ENCODE data around the gene EGR2. TPM values are rescaled to one million over a fixed set of nuclear protein-coding genes. Genes with fewer than 3 reads are reported as not detected.

The EGR2 gene
- total RNA-seq, 4 donors from 2014 or later = 0.26 to 3.4 (median 1.5) TPM; not detected in 1

DNA sequence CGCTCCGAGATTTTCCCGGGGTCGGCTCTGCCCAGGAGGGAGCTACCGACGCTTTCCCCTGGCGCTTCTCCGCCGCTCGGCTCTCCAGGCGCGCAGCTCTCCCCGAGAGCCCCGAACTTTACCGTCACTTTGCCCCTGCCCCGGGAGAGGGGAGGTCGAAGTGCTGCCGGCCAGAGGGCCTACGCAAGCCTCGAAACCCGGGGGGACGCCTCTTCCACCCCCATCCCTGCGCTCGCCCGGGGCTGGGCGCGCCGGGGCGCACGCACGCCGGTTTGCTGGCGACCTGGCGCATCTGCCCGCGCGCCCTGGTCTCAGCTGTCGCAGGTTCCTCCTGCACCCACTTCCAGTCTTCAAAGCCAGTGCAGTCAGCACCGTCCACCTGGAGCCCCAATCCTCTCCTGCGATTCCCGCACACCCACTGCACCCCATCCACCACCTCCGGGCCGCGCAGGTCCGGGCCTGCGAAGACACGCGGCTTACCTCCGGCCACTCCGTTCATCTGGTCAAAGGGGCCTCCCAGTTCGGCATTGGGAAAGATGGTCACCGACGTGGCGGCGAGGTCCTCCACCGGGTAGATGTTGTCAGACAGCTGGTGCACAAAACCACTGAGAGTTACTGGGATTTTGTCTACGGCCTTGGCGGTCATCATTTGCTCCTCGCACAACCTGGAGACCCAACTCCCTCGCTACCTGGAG is 638 bp downstream of the EGR2 start:
- no peaks in the 10 kb centered on the region for H3K9me3 ChIP-seq
- no peaks in the 10 kb centered on the region for H3K36me3 ChIP-seq
- H3K27ac ChIP-seq = peak overlapping the region; percentile 84 to 90
- H3K4me3 ChIP-seq = peak overlapping the region; percentile 57 to 90
- H3K27me3 ChIP-seq = peaks cover 0 to 4% of the 10 kb centered on the region in 2 donors
- no peak for DNase-seq
- intact Hi-C loops (cut with DNase I; ENCODE audit: low total_unique reads) = no loop called here
- peaks cover 0 to 29% of the 10 kb centered on the region in 2 donors for H3K4me1 ChIP-seq
- TF ChIP-seq, protein P1, sequence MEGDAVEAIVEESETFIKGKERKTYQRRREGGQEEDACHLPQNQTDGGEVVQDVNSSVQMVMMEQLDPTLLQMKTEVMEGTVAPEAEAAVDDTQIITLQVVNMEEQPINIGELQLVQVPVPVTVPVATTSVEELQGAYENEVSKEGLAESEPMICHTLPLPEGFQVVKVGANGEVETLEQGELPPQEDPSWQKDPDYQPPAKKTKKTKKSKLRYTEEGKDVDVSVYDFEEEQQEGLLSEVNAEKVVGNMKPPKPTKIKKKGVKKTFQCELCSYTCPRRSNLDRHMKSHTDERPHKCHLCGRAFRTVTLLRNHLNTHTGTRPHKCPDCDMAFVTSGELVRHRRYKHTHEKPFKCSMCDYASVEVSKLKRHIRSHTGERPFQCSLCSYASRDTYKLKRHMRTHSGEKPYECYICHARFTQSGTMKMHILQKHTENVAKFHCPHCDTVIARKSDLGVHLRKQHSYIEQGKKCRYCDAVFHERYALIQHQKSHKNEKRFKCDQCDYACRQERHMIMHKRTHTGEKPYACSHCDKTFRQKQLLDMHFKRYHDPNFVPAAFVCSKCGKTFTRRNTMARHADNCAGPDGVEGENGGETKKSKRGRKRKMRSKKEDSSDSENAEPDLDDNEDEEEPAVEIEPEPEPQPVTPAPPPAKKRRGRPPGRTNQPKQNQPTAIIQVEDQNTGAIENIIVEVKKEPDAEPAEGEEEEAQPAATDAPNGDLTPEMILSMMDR (IDR thresholded peaks at IDR 0.05) = no peak
- no peak for TF ChIP-seq POLR2A (IDR thresholded peaks at IDR 0.05)

DNA sequence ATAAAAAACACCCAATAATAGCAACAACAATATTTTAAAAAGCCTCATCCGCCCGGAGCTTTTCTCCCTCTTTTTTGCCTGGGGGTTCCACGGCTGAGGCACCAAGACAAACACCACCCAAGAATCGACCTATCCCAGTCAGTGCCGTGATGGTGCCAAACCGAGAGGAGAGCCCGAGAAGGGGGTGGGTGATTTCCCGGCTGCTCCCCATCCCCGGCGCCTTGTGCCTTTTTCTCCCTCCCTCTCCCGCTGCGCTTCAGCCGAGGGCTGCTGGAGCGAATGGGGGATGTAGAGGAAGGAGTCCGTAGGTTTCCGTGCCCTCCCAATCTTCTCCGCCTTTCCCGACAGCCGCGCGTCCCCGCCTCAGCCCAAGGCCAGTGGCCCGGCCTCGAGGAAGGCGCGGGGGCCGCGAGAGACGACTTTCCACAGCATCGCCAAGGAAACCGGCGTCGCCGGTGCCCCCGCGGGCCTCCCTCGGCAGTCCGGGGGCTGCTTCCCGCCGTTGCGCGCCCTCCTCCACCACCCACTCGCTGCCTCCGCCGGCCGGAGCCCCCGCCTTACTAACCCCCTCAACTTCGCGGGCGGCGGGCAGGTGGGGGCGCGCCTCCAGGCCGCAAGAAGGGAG is 1.3 kb downstream of the EGR2 start:
- no peak for TF ChIP-seq POLR2A (IDR thresholded peaks at IDR 0.05)
- TF ChIP-seq, protein P1 (IDR thresholded peaks at IDR 0.05) = no peak
- Histone ChIP-seq H3K4me3 (peak overlapping the region; percentile 57 to 90), H3K27ac (no peak overlapping the region), H3K27me3 (peaks cover 0 to 4% of the 10 kb centered on the region in 2 donors), H3K4me1 (peaks cover 0 to 29% of the 10 kb centered on the region in 2 donors), H3K36me3 (no peaks in the 10 kb centered on the region), H3K9me3 (no peaks in the 10 kb centered on the region)
- intact Hi-C loops (cut with DNase I; ENCODE audit: low total_unique reads) = no loop called here
- no peak for DNase-seq

DNA sequence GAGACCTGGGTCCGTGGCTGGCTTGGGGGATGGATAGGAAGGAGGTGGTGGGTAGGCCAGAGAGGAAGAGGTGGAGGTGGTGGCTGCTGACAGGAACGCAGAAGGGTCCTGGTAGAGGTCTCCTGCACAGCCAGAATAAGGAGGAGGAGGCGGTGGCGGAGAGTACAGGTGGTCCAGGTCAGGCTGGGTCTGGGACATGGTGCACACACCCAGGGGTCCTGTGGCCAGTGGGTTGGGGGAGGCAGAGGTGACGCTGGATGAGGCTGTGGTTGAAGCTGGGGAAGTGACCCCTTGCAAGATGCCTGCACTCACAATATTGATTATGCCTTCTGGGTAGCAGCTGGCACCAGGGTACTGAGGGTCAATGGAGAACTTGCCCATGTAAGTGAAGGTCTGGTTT is 2.2 kb downstream of the EGR2 start:
- TF ChIP-seq, protein P1 (IDR thresholded peaks at IDR 0.05) = no peak
- no peak for TF ChIP-seq POLR2A (IDR thresholded peaks at IDR 0.05)
- intact Hi-C loops (cut with DNase I; ENCODE audit: low total_unique reads) = no loop called here
- H3K9me3 ChIP-seq = no peaks in the 10 kb centered on the region
- H3K4me3 ChIP-seq = no peak overlapping the region
- H3K27ac ChIP-seq = no peak overlapping the region
- peaks cover 0 to 29% of the 10 kb centered on the region in 2 donors for H3K4me1 ChIP-seq
- H3K27me3 ChIP-seq = peaks cover 0 to 4% of the 10 kb centered on the region in 2 donors
- no peaks in the 10 kb centered on the region for H3K36me3 ChIP-seq
- no peak for DNase-seq

DNA sequence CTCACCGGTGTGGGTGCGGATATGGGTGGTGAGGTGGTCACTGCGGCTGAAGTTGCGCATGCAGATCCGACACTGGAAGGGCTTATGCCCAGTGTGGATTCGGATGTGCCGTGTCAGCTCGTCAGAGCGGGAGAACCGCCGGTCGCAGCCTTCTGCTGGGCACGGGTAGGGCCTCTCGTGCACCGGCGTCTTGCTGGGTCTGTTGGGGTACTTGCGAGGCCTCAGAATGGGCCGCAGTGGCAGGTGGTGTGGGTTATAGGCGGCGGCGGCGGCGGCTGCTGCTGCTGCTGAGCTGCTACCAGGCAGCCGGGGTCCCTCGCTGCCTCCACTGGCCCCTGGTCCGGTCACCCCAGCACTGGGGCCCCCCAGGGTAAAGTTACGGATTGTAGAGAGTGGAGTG is 2.7 kb downstream of the EGR2 start:
- Histone ChIP-seq H3K4me3 (no peak overlapping the region), H3K27ac (no peak overlapping the region), H3K4me1 (peaks cover 0 to 24% of the 10 kb centered on the region in 2 donors), H3K9me3 (no peaks in the 10 kb centered on the region), H3K27me3 (peaks cover 0 to 4% of the 10 kb centered on the region in 2 donors), H3K36me3 (no peaks in the 10 kb centered on the region)
- TF ChIP-seq, protein P1 (IDR thresholded peaks at IDR 0.05) = no peak
- no peak for TF ChIP-seq POLR2A (IDR thresholded peaks at IDR 0.05)
- DNase-seq = no peak
- intact Hi-C loops (cut with DNase I; ENCODE audit: low total_unique reads) = no loop called here
